Measurements from ENCODE around the gene INSR. TPM values are rescaled to one million over a fixed set of nuclear protein-coding genes. Genes with fewer than 3 reads are reported as not detected.

The INSR gene
- total and polyA plus RNA-seq, 10 of the 15 experiments (the other 5 are each of a cell fraction or from before 2014, with no cell fraction given): 4.2 to 34.9 (median 13.6) TPM

DNA sequence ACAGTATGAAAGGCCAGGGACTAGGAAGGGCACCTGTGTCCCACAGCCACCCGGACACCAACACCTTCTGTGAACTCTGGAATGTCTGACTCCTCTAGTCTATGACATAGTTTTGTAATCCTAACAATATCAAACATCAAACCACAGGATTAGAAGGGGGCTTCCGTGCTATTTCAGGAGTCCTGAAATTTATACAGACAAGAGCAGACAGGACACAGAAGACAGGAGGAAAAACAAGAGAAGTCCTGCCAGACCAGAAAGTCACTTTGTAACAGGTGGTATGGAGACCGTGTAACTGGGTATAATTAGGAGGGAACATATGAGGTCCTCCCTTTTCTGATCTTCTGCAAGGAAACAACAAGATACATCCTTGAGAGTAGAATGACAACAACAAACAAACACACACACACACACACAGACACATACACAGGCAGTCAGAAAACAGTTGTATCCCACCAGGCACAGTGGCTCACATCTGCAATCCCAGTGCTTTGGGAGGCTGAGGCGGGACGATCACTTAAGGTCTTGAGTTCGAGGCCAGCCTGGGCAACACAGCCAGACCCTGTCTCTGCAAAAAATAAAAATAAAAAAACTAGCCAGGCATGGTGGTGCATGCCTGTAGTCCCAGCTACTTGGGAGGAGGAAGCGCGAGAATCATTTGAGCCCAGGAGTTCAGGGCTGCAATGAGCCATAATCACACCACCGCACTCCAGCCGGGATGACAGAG lies 13.1 kb downstream of the INSR start:
- POLR2A ChIA-PET: no interaction called here

More for the DNA sequence above, 13.1 kb downstream of the INSR start:
- H2AFZ ChIP-seq (ENCODE audit: control insufficient read depth, low read depth, low read length): no peak overlapping the region
- TF ChIP-seq WRNIP1 (IDR thresholded peaks at IDR 0.05; ENCODE audit: borderline replicate concordance, low read depth, low read length) (no peak), EGR1 (IDR thresholded peaks at IDR 0.05; ENCODE audit: borderline replicate concordance in 1 of 2, low read depth in 2 of 2, low read length in 2 of 2) (no peak), NRF1 (conservative IDR thresholded peaks at IDR 0.05; ENCODE audit: low read depth, low read length) (no peak), HCFC1 (IDR thresholded peaks at IDR 0.05; ENCODE audit: low read length) (no peak), GABPA (IDR thresholded peaks at IDR 0.05; ENCODE audit: low read depth) (no peak), JUND (IDR thresholded peaks at IDR 0.05; ENCODE audit: low read depth, low read length) (no peak)
- TF ChIP-seq, protein P1, sequence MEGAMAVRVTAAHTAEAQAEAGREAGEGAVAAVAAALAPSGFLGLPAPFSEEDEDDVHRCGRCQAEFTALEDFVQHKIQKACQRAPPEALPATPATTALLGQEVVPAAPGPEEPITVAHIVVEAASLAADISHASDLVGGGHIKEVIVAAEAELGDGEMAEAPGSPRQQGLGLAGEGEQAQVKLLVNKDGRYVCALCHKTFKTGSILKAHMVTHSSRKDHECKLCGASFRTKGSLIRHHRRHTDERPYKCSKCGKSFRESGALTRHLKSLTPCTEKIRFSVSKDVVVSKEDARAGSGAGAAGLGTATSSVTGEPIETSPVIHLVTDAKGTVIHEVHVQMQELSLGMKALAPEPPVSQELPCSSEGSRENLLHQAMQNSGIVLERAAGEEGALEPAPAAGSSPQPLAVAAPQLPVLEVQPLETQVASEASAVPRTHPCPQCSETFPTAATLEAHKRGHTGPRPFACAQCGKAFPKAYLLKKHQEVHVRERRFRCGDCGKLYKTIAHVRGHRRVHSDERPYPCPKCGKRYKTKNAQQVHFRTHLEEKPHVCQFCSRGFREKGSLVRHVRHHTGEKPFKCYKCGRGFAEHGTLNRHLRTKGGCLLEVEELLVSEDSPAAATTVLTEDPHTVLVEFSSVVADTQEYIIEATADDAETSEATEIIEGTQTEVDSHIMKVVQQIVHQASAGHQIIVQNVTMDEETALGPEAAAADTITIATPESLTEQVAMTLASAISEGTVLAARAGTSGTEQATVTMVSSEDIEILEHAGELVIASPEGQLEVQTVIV (IDR thresholded peaks at IDR 0.05; ENCODE audit: borderline replicate concordance, partially characterized antibody): no peak
- SMC1A ChIA-PET (ENCODE audit: uncharacterized antibody, unreplicated experiment): interaction anchor here (2.3 kb wide), 1 partner anchor 11 kb away, joined by 7 read pairs; no protein-coding TSS in a partner anchor
- H3K4me3 ChIP-seq: no peak overlapping the region
- H3K4me2 ChIP-seq (ENCODE audit: control insufficient read depth, insufficient read depth): no peak overlapping the region
- H3K27me3 ChIP-seq (replicated peaks in 1 of 2; ENCODE audit: control insufficient read depth in 2 of 2, insufficient read depth in 2 of 2, low read length in 1 of 2): no peaks in the 10 kb centered on the region
- ATAC-seq: no peak
- no peak overlapping the region for H3K9ac ChIP-seq (ENCODE audit: control insufficient read depth, insufficient read depth, low read length)
- no peak overlapping the region for H3K27ac ChIP-seq (ENCODE audit: control insufficient read depth, insufficient read depth)
- no peak for DNase-seq (ENCODE audit: low read depth, low spot score)
- CTCF ChIA-PET: interaction anchor here (0.8 to 1.4 kb wide), 3 partner anchors 8 to 65 kb away, joined by 3 read pairs; no protein-coding TSS in a partner anchor
- peaks cover 38% of the 10 kb centered on the region for H3K79me2 ChIP-seq (ENCODE audit: control insufficient read depth, insufficient read depth, low read length)
- intact Hi-C loops (cut with micrococcal nuclease; ENCODE audit: unreplicated experiment) (no loop called here), in situ Hi-C loops (cut with MboI) (no loop called here)
- H4K20me1 ChIP-seq (ENCODE audit: control insufficient read depth, insufficient read depth): no peaks in the 10 kb centered on the region
- no peak for FAIRE-seq
- no TSS peak for BruUV-seq (replicated peaks)
- H3K9me3 ChIP-seq (replicated peaks; ENCODE audit: control insufficient read depth, insufficient read depth, low read length): no peaks in the 10 kb centered on the region; the same call in 2 of the 3 replicates
- H3K4me1 ChIP-seq (ENCODE audit: control insufficient read depth, insufficient read depth, low read length): peaks cover 11% of the 10 kb centered on the region
- peaks cover 0 to 5% of the 10 kb centered on the region in 2 experiments; a peak in 2 of 4 replicates for H3K36me3 ChIP-seq (ENCODE audit: control insufficient read depth in 2 of 2, insufficient read depth in 2 of 2, low read length in 1 of 2)
- WGBS (ENCODE audit: insufficient coverage, insufficient replicate concordance, low lambda C conversion rate, missing lambda C conversion rate): 90% methylated on average over 10 of the region's 10 CpGs
- RAD21 ChIA-PET (ENCODE audit: unreplicated experiment): no interaction called here

Data from GM12878 (cell line).